Vagina (tissue), 2 donors: ENCODE results near the gene COMTD1. TPM values are rescaled to one million over a fixed set of nuclear protein-coding genes. Genes with fewer than 3 reads are reported as not detected.
"Not testable (repeated sequence)": the region's sequence is repeated elsewhere in the genome, so short reads cannot be mapped to it uniquely, and the experiment has no call there.

ENCODE experiments used
- DNase-seq, 2 donors: peaks; one replicate each; pipeline ENCODE4 v3.0.0-alpha.2; 2017; ENCODE audit errors: extremely low spot score in 2 of 2
- H3K27ac ChIP-seq: fragments of 200-600 bp; sonication (generic); one replicate; pipeline ENCODE4 v1.5.1; 2019
- H3K27me3 ChIP-seq: fragments of 200-600 bp; sonication (generic); one replicate; pipeline ENCODE4 v1.5.1; 2019
- H3K36me3 ChIP-seq, 2 donors: fragments of 200-600 bp; sonication (generic); one replicate each; pipeline ENCODE4 v1.5.1; 2017 to 2019
- H3K4me1 ChIP-seq: fragments of 200-600 bp; sonication (generic); one replicate; pipeline ENCODE4 v1.5.1; 2019
- H3K4me3 ChIP-seq, 2 donors: fragments of 200-600 bp; sonication (generic); 1 replicate in 1 of 2; 2 replicates in 1 of 2; pipeline ENCODE4 v1.5.1; 2016 to 2019
- H3K9me3 ChIP-seq: fragments of 200-600 bp; sonication (generic); one replicate; pipeline ENCODE4 v1.5.1; 2019
- POLR2A ChIP-seq, 2 donors: fragments of 450-650 bp; IDR thresholded peaks; one replicate each; pipeline ENCODE4 v1.6.1; 2017; ENCODE audit warnings: antibody characterized with exemption in 2 of 2, mild to moderate bottlenecking in 2 of 2, moderate library complexity in 2 of 2
- POLR2AphosphoS5 ChIP-seq, 2 donors: sonication (generic); formaldehyde crosslinking; IDR thresholded peaks; one replicate each; pipeline ENCODE4 v1.9.0; 2017; ENCODE audit warnings: antibody characterized with exemption in 2 of 2, mild to moderate bottlenecking in 2 of 2, low read depth in 1 of 2; ENCODE audit not compliant: insufficient read depth in 1 of 2
- intact Hi-C: fragments of 100-400 bp; cut with DNase I; formaldehyde crosslinking; loops from one replicate; pipeline ENCODE4 v1.15.1; 2023
- total RNA-seq: library from RNA; depleted of rRNA; stranded (reverse); fragments of >200 nt; gene quantifications from one replicate; pipeline ENCODE4 v1.2.3, GENCODE V29; 2016
- TF ChIP-seq, protein P1 (sequence below), 3 experiments: fragments of 450-650 bp in 2 of 3; fragments of 200-600 bp in 1 of 3; sonication (generic) in 1 of 3; IDR thresholded peaks; one replicate each; pipeline ENCODE4 v1.5.1; 2017 to 2019; ENCODE audit warnings: antibody characterized with exemption in 3 of 3, mild to moderate bottlenecking in 2 of 3, moderate library complexity in 2 of 3

Gene COMTD1
- total RNA-seq, 1 donor from 2014 or later = 80.0 TPM

DNA sequence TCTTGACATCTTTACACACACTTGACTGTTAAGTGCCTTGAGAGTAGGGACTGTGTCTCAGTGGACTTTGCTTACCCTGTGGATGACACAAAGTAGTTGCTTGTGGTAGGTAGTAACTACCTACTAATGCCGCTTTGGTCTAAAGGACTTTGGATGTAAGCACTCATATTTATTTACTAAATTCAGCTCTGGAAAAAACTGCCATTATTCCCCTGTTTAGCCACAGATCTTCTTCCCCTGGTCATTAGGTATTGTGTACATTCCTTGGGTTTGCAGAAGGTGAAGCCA lies 28.0 kb downstream of the COMTD1 start:
- intact Hi-C loops = no loop called here
- DNase-seq = no peak
- no peaks in the 10 kb centered on the region for H3K27me3 ChIP-seq
- H3K36me3 ChIP-seq = peaks cover 0 to 6% of the 10 kb centered on the region in 2 donors
- H3K4me3 ChIP-seq = no peak overlapping the region
- TF ChIP-seq, protein P1, sequence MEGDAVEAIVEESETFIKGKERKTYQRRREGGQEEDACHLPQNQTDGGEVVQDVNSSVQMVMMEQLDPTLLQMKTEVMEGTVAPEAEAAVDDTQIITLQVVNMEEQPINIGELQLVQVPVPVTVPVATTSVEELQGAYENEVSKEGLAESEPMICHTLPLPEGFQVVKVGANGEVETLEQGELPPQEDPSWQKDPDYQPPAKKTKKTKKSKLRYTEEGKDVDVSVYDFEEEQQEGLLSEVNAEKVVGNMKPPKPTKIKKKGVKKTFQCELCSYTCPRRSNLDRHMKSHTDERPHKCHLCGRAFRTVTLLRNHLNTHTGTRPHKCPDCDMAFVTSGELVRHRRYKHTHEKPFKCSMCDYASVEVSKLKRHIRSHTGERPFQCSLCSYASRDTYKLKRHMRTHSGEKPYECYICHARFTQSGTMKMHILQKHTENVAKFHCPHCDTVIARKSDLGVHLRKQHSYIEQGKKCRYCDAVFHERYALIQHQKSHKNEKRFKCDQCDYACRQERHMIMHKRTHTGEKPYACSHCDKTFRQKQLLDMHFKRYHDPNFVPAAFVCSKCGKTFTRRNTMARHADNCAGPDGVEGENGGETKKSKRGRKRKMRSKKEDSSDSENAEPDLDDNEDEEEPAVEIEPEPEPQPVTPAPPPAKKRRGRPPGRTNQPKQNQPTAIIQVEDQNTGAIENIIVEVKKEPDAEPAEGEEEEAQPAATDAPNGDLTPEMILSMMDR (IDR thresholded peaks at IDR 0.05) = no peak
- TF ChIP-seq POLR2AphosphoS5 (IDR thresholded peaks at IDR 0.05; ENCODE audit: insufficient read depth in 1 of 2, low read depth in 1 of 2) = no peak
- TF ChIP-seq POLR2A (IDR thresholded peaks at IDR 0.05) = no peak
- H3K4me1 ChIP-seq = peaks cover 42% of the 10 kb centered on the region
- H3K27ac ChIP-seq = peak overlapping the region; percentile 99
- no peaks in the 10 kb centered on the region for H3K9me3 ChIP-seq

DNA sequence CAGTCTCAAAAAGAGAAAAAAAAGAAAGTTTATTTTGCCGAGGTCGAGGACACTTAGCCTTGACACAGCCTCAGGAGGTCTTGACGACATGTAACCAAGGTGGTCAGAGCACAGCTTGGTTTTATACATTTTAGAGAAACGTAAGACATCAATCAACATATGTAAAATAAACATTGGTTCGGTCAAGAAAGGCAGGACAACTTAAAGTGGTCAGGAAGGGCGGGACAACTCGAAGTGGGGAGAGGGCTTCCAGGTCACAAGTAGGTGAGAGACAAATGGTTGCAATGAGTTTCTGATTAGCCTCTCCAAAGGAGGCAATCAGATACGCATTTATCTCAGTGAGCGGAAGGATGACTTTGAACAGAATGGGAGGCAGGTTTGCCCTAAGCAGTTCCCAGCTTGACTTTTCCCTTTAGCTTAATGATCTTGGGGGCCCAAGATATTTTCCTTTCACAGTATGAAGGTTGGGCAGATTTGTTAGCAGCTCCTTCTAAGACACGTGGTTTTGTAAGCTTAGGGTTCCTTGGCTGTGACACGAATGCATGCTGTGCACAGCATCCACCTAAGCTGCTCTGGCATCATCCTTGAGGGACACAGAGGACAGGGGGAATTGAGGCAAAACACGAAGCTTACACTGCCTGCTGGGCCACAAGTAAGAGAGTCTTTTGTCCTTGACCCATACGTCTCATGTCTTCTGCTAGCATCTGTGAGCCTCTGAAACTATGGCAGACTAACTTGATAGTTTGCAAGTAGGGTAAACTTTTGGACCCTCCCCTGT lies 28.5 kb downstream of the COMTD1 start:
- TF ChIP-seq, protein P1 (IDR thresholded peaks at IDR 0.05) = no peak
- TF ChIP-seq POLR2A (IDR thresholded peaks at IDR 0.05) (no peak), POLR2AphosphoS5 (IDR thresholded peaks at IDR 0.05; ENCODE audit: insufficient read depth in 1 of 2, low read depth in 1 of 2) (no peak)
- Histone ChIP-seq H3K4me1 (peaks cover 42% of the 10 kb centered on the region), H3K27ac (peak overlapping the region; percentile 99), H3K36me3 (peaks cover 0 to 4% of the 10 kb centered on the region in 2 donors), H3K27me3 (no peaks in the 10 kb centered on the region), H3K4me3 (no peak overlapping the region), H3K9me3 (no peaks in the 10 kb centered on the region)
- intact Hi-C loops = no loop called here
- no peak for DNase-seq

- H3K9me3 ChIP-seq, intact Hi-C loops, H3K4me3 ChIP-seq, H3K27me3 ChIP-seq, H3K27ac ChIP-seq, H3K36me3 ChIP-seq, DNase-seq: not testable (repeated sequence)
- peaks cover 39% of the 10 kb centered on the region for H3K4me1 ChIP-seq
Observed at GRCh38 chr10:75206638-75207037, 29.1 kb downstream of the COMTD1 start.

GRCh38 chr10:75205908-75206307 lies 29.8 kb downstream of the COMTD1 start:
- peaks cover 34% of the 10 kb centered on the region for H3K4me1 ChIP-seq
- no peak for DNase-seq
- H3K27ac ChIP-seq = no peak overlapping the region
- H3K9me3 ChIP-seq = no peaks in the 10 kb centered on the region
- no peak overlapping the region for H3K4me3 ChIP-seq
- no peaks in the 10 kb centered on the region for H3K27me3 ChIP-seq
- no peak for TF ChIP-seq POLR2AphosphoS5 (IDR thresholded peaks at IDR 0.05; ENCODE audit: insufficient read depth in 1 of 2, low read depth in 1 of 2)
- TF ChIP-seq, protein P1 (IDR thresholded peaks at IDR 0.05) = no peak
- TF ChIP-seq POLR2A (IDR thresholded peaks at IDR 0.05) = no peak
- intact Hi-C loops = no loop called here
- no peaks in the 10 kb centered on the region for H3K36me3 ChIP-seq

GRCh38 chr10:75203724-75204123 lies 32.0 kb downstream of the COMTD1 start:
- Histone ChIP-seq H3K27ac (peak overlapping the region; percentile 69), H3K9me3 (no peaks in the 10 kb centered on the region), H3K27me3 (no peaks in the 10 kb centered on the region), H3K36me3 (no peaks in the 10 kb centered on the region), H3K4me3 (no peak overlapping the region), H3K4me1 (peaks cover 22% of the 10 kb centered on the region)
- DNase-seq = no peak
- TF ChIP-seq, protein P1 (IDR thresholded peaks at IDR 0.05) = no peak
- TF ChIP-seq POLR2A (IDR thresholded peaks at IDR 0.05) = no peak
- no peak for TF ChIP-seq POLR2AphosphoS5 (IDR thresholded peaks at IDR 0.05; ENCODE audit: insufficient read depth in 1 of 2, low read depth in 1 of 2)
- intact Hi-C loops = no loop called here
